Measurements from ENCODE around the gene TBC1D24.
"Not testable (repeated sequence)": the region's sequence is repeated elsewhere in the genome, so short reads cannot be mapped to it uniquely, and the experiment has no call there.

Gene TBC1D24

DNA sequence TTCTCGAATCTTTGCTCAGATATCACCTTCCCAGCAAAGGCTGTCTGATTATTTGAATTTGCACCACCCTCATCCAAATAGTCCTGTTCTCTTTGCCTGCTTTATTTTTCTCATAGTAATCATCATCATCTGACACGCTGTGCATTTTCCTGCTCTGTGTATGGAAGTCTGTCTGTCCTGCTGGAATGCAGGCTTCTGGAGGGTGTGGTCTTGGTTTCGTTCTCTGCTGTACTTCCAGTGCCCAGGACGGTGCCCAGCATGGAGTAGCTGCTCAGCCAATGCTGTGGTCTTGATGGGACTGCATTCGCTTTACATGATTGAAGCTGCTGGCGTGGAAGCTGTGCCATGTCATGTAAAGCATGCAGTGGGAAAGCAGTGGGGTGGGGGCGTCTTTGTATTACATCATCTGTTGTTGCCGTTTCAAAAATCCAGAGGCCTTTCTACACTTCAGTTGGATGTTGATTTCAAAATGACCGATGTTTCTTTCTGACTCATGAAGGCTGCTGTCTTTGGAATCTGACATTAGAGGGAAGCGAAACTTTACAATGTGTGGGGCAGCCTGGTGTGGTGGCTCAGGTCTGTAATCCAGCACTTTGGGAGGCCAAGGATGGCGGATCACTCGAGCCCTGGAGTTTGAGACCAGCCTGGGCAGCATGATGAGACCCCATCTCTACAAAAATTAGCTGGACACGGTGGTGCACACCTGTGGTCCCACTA is 79.9 kb downstream of the TBC1D24 start:
- DNase-seq, H3K27me3 Mint-ChIP-seq, H3K9me3 Mint-ChIP-seq, CTCF ChIA-PET, H3K27ac Mint-ChIP-seq, H3K4me1 Mint-ChIP-seq, H3K4me3 Mint-ChIP-seq, H3K36me3 Mint-ChIP-seq: not testable (repeated sequence)

All from activated naive CD4-positive, alpha-beta T cell treated with anti-CD3 and anti-CD28 coated beads, Interleukin-2, amount 10 ng/mL, durations not matched to agents 7 days and 5 days (primary cell).